A673 (cell line): Measurements from ENCODE around the gene AP2A1. TPM values are rescaled to one million over a fixed set of nuclear protein-coding genes. Genes with fewer than 3 reads are reported as not detected.
A peak's percentile ranks its signal among the peaks of the same experiment; 100 is the strongest.

ENCODE experiments used
- BruUV-seq: library from RNA; stranded (reverse); fragments of 400-500 nt; replicated peaks from 2 replicates; lab custom pipeline; 2021; lab: Mats Ljungman, UMichigan
- CTCF ChIA-PET: fragments of 300-600 bp; sonication (Branson Sonifier 250); formaldehyde crosslinking; loops from one replicate; lab custom pipeline; 2022; ENCODE audit warnings: antibody characterized with exemption; lab: Charles Lee
- POLR2A ChIA-PET: fragments of 300-600 bp; sonication (Branson Sonifier 250); formaldehyde crosslinking; loops from one replicate; lab custom pipeline; 2022; ENCODE audit warnings: antibody characterized with exemption; ENCODE audit not compliant: low non-redundant PET; lab: Charles Lee
- DNase-seq: peaks from one replicate; pipeline ENCODE4 v3.0.0-alpha.2; 2015; ENCODE audit warnings: low spot score
- H3K27ac ChIP-seq: fragments of 200-600 bp; sonication (generic); 2 replicates; pipeline ENCODE4 v1.5.1; 2016; ENCODE audit warnings: mixed run types, low read depth, mild to moderate bottlenecking, mixed read lengths, antibody characterized with exemption, low read length; ENCODE audit not compliant: poor library complexity, severe bottlenecking
- H3K27me3 ChIP-seq: fragments of 200-600 bp; sonication (generic); replicated peaks from 2 replicates; pipeline ENCODE4 v1.6.1; 2017; ENCODE audit warnings: mixed run types, low read depth, mild to moderate bottlenecking, mixed read lengths, antibody characterized with exemption, low read length; ENCODE audit not compliant: insufficient read depth, poor library complexity
- H3K36me3 ChIP-seq: fragments of 200-600 bp; sonication (generic); 2 replicates; pipeline ENCODE4 v1.6.1; 2016; ENCODE audit warnings: mixed run types, mild to moderate bottlenecking, mixed read lengths, antibody characterized with exemption, low read length; ENCODE audit not compliant: insufficient read depth, poor library complexity, severe bottlenecking
- H3K4me1 ChIP-seq: fragments of 200-600 bp; sonication (generic); 2 replicates; pipeline ENCODE4 v1.6.1; 2017; ENCODE audit warnings: mixed run types, mild to moderate bottlenecking, mixed read lengths, antibody characterized with exemption, low read length; ENCODE audit not compliant: insufficient read depth, poor library complexity, severe bottlenecking
- H3K4me3 ChIP-seq: fragments of 200-600 bp; sonication (generic); 2 replicates; pipeline ENCODE4 v1.5.1; 2016; ENCODE audit warnings: low read depth, mixed run types, mild to moderate bottlenecking, mixed read lengths, low read length; ENCODE audit not compliant: poor library complexity, severe bottlenecking
- H3K9me3 ChIP-seq: fragments of 200-600 bp; sonication (generic); 2 replicates; pipeline ENCODE4 v1.6.1; 2016; ENCODE audit warnings: mixed run types, low read depth, mild to moderate bottlenecking, mixed read lengths, antibody characterized with exemption, low read length; ENCODE audit not compliant: poor library complexity, severe bottlenecking
- CTCF ChIP-seq: fragments of 300-800, 200-600 bp; sonication (generic); conservative IDR thresholded peaks from 2 replicates; pipeline ENCODE4 v1.5.1; 2017; ENCODE audit warnings: low read depth, mild to moderate bottlenecking, antibody characterized with exemption, low read length, moderate library complexity, mixed read lengths
- EZH2 ChIP-seq: fragments of 200-600 bp; sonication (generic); IDR thresholded peaks from 2 replicates; pipeline ENCODE4 v1.6.1; 2017; ENCODE audit warnings: borderline replicate concordance, low read depth, mild to moderate bottlenecking, mixed read lengths, antibody characterized with exemption, low read length; ENCODE audit not compliant: poor library complexity, severe bottlenecking
- intact Hi-C: fragments of 100-400 bp; cut with micrococcal nuclease; formaldehyde crosslinking; loops from one replicate; pipeline ENCODE4 v1.10.0; 2022; ENCODE audit not compliant: unreplicated experiment
- total RNA-seq: library from RNA; stranded (reverse); gene quantifications from 2 replicates; pipeline ENCODE4 v1.2.3, GENCODE V29; 2021

The AP2A1 gene
- total RNA-seq, 1 experiment from 2014 or later = 80.1 TPM

GRCh38 chr19:49801401-49801888 is 34.6 kb downstream of the AP2A1 start:
- no peaks in the 10 kb centered on the region for H3K9me3 ChIP-seq
- TF ChIP-seq CTCF (no peak), EZH2 (no peak)
- H3K36me3 ChIP-seq = peaks cover 20% of the 10 kb centered on the region
- no peak for DNase-seq
- no peaks in the 10 kb centered on the region for H3K27me3 ChIP-seq
- H3K4me1 ChIP-seq = peaks cover 9% of the 10 kb centered on the region
- ChIA-PET CTCF (no interaction called here), POLR2A (no interaction called here)
- H3K27ac ChIP-seq = peak overlapping the region; percentile 57
- no TSS peak for BruUV-seq
- peak overlapping the region; percentile 35 for H3K4me3 ChIP-seq
- intact Hi-C loops = no loop called here

GRCh38 chr19:49801966-49802661 is 35.3 kb downstream of the AP2A1 start:
- no peaks in the 10 kb centered on the region for H3K9me3 ChIP-seq
- CTCF ChIA-PET = no interaction called here
- BruUV-seq = no TSS peak
- peak overlapping the region; percentile 57 for H3K27ac ChIP-seq
- H3K4me1 ChIP-seq = peaks cover 9% of the 10 kb centered on the region
- H3K27me3 ChIP-seq = no peaks in the 10 kb centered on the region
- peak; percentile 42; the same call in 1 of the 2 replicates for TF ChIP-seq CTCF
- TF ChIP-seq EZH2 = no peak
- peak; percentile 92 for DNase-seq
- POLR2A ChIA-PET = interaction anchor here (0.7 kb wide), 1 partner anchor 9 kb away, joined by 4 read pairs; no protein-coding TSS in a partner anchor
- peaks cover 24% of the 10 kb centered on the region for H3K36me3 ChIP-seq
- intact Hi-C loops = no loop called here
- peak overlapping the region; percentile 35 for H3K4me3 ChIP-seq

GRCh38 chr19:49802836-49803528 is 36.2 kb downstream of the AP2A1 start:
- no peaks in the 10 kb centered on the region for H3K9me3 ChIP-seq
- TF ChIP-seq CTCF = no peak
- TF ChIP-seq EZH2 = no peak
- H3K27me3 ChIP-seq = no peaks in the 10 kb centered on the region
- POLR2A ChIA-PET = no interaction called here
- no peak for DNase-seq
- H3K4me3 ChIP-seq = no peak overlapping the region
- CTCF ChIA-PET = no interaction called here
- peaks cover 28% of the 10 kb centered on the region for H3K36me3 ChIP-seq
- H3K27ac ChIP-seq = no peak overlapping the region
- H3K4me1 ChIP-seq = peaks cover 9% of the 10 kb centered on the region
- no TSS peak for BruUV-seq
- intact Hi-C loops = no loop called here
